ENCODE data around the gene MIEN1.

The MIEN1 gene

DNA sequence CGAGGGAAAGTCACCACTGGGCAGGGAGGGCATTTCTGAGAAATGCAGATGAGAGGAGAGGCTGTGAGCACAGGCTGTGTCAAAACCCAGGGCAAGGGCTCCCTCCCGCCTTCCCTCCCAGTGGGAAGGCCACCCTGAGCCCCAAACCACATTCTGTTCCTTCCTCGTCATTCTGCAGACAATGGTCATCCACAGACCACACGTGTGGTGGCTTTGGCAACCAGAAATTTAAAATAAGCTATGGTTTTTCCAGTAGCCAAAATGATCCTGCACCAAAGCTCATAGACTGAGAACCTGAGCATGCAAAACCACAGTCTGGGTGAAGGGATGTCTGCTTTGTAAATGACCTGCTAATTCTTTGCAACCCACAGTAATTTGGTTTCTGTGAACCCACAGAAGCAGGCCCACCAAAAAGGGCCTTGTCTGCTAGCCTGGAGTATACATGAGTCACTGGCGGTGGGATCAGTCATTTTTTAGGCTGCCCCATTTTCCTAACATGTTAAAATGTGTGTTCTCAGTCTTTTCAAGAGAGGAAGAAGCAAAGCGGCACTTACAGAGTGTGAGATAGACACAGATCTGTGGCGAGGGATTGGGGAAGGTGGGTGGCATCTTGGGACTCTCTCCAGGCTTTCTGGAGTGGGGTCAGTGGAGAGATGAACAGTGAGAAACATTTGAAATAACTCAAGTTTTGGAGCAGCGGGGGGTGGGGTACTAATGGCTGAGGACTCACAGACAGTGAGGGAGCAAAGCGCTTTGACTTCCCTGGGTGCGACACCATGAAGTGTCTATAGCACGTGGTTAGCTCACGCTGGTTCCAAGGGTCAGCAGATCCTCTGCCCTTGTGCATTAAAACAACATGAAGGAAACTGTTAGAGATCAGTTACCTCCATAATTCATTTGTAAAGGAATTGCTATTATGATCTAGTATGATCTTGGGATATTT is 27.9 kb upstream of the MIEN1 start:
- H3K9me3 ChIP-seq: no peaks in the 10 kb centered on the region
- TF ChIP-seq, protein P1, sequence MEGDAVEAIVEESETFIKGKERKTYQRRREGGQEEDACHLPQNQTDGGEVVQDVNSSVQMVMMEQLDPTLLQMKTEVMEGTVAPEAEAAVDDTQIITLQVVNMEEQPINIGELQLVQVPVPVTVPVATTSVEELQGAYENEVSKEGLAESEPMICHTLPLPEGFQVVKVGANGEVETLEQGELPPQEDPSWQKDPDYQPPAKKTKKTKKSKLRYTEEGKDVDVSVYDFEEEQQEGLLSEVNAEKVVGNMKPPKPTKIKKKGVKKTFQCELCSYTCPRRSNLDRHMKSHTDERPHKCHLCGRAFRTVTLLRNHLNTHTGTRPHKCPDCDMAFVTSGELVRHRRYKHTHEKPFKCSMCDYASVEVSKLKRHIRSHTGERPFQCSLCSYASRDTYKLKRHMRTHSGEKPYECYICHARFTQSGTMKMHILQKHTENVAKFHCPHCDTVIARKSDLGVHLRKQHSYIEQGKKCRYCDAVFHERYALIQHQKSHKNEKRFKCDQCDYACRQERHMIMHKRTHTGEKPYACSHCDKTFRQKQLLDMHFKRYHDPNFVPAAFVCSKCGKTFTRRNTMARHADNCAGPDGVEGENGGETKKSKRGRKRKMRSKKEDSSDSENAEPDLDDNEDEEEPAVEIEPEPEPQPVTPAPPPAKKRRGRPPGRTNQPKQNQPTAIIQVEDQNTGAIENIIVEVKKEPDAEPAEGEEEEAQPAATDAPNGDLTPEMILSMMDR (IDR thresholded peaks at IDR 0.05): no peak
- no peak overlapping the region for H3K4me3 ChIP-seq (ENCODE audit: low read depth in 1 of 2, low read length in 1 of 2)
- peaks cover 11 to 15% of the 10 kb centered on the region in 2 experiments for H3K4me1 ChIP-seq (ENCODE audit: control insufficient read depth in 1 of 2, insufficient read depth in 1 of 2, low read depth in 1 of 2, low read length in 1 of 2)
- H3K27ac ChIP-seq: no peak overlapping the region
- no peaks in the 10 kb centered on the region for H3K36me3 ChIP-seq
- peaks cover 82% of the 10 kb centered on the region for H3K27me3 ChIP-seq

GRCh38 chr17:39757176-39757662 is 26.9 kb upstream of the MIEN1 start:
- H3K27me3 ChIP-seq: peaks cover 80% of the 10 kb centered on the region
- H3K4me1 ChIP-seq (ENCODE audit: control insufficient read depth in 1 of 2, insufficient read depth in 1 of 2, low read depth in 1 of 2, low read length in 1 of 2): peaks cover 14 to 18% of the 10 kb centered on the region in 2 experiments
- no peaks in the 10 kb centered on the region for H3K36me3 ChIP-seq
- H3K27ac ChIP-seq: no peak overlapping the region
- H3K4me3 ChIP-seq (ENCODE audit: low read depth in 1 of 2, low read length in 1 of 2): no peak overlapping the region
- H3K9me3 ChIP-seq: no peaks in the 10 kb centered on the region
- TF ChIP-seq, protein P1 (IDR thresholded peaks at IDR 0.05): no peak

DNA sequence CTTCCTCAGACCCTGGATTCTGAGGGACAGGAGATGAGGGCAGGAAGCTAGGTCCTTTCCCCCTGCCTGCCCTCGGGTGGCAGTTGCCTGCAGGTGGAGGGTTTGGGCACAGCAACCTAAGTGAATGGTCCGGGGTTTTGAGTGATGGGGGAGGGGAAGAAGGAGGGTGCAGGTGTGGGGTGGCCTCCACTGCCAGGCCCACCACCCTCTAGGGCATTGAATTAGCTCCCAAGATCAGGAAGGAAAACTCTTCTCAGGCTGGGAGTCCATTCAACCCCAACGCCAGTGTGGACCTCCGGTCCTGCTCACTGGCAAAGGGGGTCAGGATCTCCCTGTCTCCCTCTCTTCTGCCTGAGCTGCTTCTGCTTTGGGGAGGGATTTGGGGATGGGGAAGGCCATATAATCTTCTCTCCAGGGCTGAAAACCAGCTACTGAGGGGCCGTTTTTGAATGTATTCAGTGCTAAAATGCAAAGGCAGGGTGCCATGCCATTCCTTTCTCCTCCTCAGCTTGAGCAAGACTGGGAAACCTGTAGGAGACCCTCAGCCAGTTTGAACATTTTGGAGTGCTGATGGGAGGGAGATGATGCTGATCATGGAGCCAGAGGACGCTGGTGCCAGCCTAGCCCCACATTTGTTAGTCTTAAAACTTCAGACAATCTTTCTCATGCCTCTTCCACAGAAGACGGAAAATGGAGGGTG is 26.2 kb upstream of the MIEN1 start:
- Histone ChIP-seq H3K9me3 (no peaks in the 10 kb centered on the region), H3K36me3 (no peaks in the 10 kb centered on the region), H3K27ac (no peak overlapping the region), H3K4me1 (ENCODE audit: control insufficient read depth in 1 of 2, insufficient read depth in 1 of 2, low read depth in 1 of 2, low read length in 1 of 2) (peaks cover 14 to 18% of the 10 kb centered on the region in 2 experiments), H3K27me3 (peaks cover 79% of the 10 kb centered on the region), H3K4me3 (ENCODE audit: low read depth in 1 of 2, low read length in 1 of 2) (no peak overlapping the region)
- TF ChIP-seq, protein P1 (IDR thresholded peaks at IDR 0.05): no peak

GRCh38 chr17:39755554-39756379 is 25.4 kb upstream of the MIEN1 start:
- Histone ChIP-seq H3K9me3 (no peaks in the 10 kb centered on the region), H3K4me3 (ENCODE audit: low read depth in 1 of 2, low read length in 1 of 2) (no peak overlapping the region), H3K27ac (peak overlapping the region; percentile 83), H3K4me1 (ENCODE audit: control insufficient read depth in 1 of 2, insufficient read depth in 1 of 2, low read depth in 1 of 2, low read length in 1 of 2) (peaks cover 14 to 18% of the 10 kb centered on the region in 2 experiments), H3K27me3 (peaks cover 81% of the 10 kb centered on the region), H3K36me3 (no peaks in the 10 kb centered on the region)
- TF ChIP-seq, protein P1 (IDR thresholded peaks at IDR 0.05): no peak

GRCh38 chr17:39754958-39755553 is 24.7 kb upstream of the MIEN1 start:
- Histone ChIP-seq H3K27ac (peak overlapping the region; percentile 83), H3K4me3 (ENCODE audit: low read depth in 1 of 2, low read length in 1 of 2) (peak overlapping the region; percentile 60 to 92), H3K4me1 (ENCODE audit: control insufficient read depth in 1 of 2, insufficient read depth in 1 of 2, low read depth in 1 of 2, low read length in 1 of 2) (peaks cover 14 to 18% of the 10 kb centered on the region in 2 experiments), H3K27me3 (peaks cover 81% of the 10 kb centered on the region), H3K36me3 (no peaks in the 10 kb centered on the region), H3K9me3 (no peaks in the 10 kb centered on the region)
- TF ChIP-seq, protein P1 (IDR thresholded peaks at IDR 0.05): no peak

Measured in neutrophil (primary cell).